ENCODE measurements around the gene THEMIS.
"Not testable (repeated sequence)": the region's sequence is repeated elsewhere in the genome, so short reads cannot be mapped to it uniquely, and the experiment has no call there.

The THEMIS gene

DNA sequence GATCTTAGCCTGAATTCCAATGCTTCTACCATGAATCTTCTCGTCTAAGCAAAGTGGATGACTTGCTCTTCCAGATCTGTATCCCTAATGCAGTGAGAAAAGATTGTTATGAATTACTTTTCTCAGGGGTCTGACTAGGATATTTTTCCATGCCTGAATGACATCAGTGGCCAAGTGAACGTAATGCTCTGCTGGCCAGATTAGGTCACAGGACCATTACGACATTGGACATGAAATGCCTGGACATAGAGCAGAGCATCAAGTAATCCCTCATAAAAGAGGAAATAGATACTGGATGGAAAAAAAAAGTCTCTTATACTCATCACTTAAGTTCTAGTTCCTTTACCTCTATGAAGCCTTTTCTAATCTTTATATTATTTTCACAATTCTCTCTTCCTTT, 12.1 kb upstream of the THEMIS start:
- DNase-seq, result no peak

DNA sequence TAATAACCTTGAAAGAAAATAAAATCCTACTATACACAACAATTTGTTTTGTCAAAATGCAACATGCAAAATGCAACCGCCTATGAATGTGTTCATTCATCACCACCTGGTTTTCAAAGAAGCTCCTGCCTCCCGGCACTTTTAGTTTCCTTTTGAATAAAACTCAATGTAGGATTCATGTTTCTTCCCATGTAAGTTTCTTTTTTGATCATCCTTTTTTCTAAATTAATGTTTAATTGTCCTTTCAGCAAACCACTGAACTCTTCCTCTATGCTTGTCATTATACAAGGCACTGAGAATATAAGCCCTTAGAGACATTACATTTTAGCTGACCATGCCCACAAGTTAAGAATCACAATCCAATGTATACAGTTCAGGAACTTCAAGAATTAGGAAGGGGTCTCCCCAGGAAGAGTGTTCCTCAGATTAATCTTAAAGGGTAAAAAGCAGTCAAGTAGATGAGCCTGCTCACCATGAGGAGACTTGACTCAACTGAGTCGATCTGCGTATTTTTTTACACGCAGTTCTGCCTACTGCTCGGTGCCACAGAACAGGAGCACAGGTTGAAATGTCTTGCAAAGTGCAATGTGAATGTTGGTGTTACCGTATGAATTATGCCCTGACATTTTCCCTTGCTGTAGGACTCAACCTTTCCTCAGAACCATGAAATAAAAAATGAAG, 7.2 kb upstream of the THEMIS start:
- no peak for DNase-seq

- no peak for DNase-seq
Measured at GRCh38 chr6:127904160-127904559, 3.3 kb upstream of the THEMIS start.

DNA sequence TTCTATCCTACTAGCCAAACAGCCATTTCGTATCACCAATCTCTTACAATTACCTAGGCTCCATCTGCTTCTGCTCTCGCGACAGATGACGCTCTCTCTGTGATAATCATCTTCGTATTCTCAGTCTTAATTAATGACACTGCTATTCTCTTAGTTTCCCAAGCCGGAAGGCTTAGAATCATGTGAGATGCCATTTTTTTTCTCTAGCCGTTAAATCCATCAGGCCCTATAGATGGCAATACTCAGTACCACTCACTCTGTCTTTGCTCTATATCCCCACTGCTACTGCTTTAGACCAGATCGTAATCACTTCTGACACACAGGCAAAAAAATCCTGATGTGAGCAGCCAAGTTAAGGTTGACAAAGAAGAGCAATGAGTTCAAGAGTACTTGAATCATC, 2.1 kb upstream of the THEMIS start:
- no peak for DNase-seq

- no peak for DNase-seq
Measured at GRCh38 chr6:127897484-127897883, 3.4 kb downstream of the THEMIS start.

- no peak for DNase-seq
Measured at GRCh38 chr6:127894051-127894450, 6.8 kb downstream of the THEMIS start.

DNA sequence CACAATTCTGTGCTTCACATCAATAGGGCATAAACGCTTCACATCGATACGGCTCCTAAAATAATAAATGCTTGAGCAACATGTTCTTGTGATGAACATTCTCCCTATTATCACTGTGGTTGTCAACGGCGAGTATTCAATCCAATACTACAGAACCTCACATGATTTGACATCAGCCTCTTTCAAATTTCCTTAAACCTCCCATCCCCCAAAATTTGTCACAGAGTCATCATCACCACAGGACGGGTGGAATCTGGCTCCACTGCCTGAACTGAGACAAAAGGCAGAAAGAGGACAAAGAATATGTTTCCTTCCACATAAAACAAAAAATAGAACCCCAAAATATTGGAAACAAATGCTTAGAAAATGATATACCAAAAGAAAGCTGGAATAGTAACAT, 7.3 kb downstream of the THEMIS start:
- DNase-seq, result no peak

- no peak for DNase-seq
Measured at GRCh38 chr6:127891731-127892326, 9.0 kb downstream of the THEMIS start.

DNA sequence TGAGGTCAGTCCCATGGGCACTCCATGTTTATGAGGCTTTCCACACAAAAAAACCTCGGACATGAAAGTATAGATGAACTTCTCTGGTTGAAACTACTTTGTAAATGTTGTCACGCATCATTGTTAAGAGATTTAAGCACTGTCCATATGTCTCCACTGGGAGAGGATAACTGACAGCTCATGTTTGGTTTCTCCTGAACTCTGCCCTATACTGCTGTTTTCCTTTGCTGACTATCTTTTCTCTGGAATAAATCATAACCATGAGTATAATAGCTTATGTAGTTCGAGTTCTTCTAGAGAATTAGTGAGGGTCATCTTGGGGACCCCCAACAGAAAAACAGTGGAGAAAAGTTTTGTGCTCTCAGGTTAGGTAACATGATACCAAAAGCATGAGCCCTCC, 14.3 kb downstream of the THEMIS start:
- DNase-seq, result no peak

DNA sequence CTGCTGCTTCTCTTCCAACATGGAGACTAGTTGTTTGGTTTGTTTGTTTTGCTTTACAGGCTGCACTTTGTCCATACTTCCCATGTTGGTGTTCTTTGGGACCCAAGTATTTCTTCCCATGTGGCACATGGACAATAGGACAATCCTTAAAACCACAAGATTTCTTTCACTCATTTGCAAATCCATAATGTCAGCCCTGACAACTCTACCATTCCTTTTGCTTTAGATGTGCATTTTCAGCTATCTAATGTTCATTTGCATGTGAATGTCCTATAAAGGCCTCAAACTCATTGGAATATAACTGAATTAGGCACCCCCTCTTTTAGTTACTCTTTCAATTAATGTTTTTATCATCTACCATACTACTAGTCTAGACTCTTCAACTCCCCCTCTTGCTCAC, 16.7 kb downstream of the THEMIS start:
- DNase-seq, result no peak

DNA sequence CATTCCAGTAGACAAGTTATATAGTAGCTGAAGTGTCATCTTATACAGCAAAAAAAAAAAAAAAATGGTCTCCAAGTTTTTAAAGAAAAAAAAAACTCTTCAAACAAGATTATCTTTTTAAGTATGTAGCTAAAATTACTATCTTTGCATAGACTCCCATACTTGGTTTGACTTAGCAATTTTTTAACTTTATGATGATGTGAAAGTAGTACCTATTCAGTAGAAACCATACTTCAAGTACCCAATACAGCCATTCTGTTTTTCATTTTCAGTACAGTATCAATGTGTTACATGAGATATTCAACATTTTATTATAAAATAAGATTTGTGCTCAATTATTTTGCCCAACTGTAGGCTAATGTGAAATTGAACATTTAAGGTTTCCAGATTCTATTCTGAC, 18.9 kb downstream of the THEMIS start:
- DNase-seq, result not testable (repeated sequence)

GRCh38 chr6:127880429-127880828, 20.4 kb downstream of the THEMIS start:
- DNase-seq, result no peak

GRCh38 chr6:127879685-127880084, 21.2 kb downstream of the THEMIS start:
- DNase-seq, result peak; percentile 40

DNA sequence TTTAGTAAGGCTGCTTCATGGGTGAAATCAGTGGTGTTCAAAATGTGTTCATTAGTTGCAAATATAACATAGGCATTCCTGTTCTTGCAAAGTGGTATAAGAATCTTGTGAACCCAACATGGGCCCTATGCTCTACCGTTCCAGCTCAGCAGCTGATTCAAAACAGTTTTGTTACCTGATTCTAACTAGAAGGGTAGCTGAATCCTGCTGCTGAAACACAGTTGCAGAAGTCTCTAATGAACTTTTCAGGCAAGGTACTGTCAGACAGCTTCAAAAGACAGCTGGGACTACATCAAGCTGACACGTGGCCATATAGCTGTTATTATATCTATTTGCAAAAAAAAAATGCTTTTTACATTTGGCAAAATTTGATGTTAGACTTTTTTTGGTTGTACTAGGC, 22.7 kb downstream of the THEMIS start:
- no peak for DNase-seq

GRCh38 chr6:127877231-127877630, 23.6 kb downstream of the THEMIS start:
- no peak for DNase-seq

DNA sequence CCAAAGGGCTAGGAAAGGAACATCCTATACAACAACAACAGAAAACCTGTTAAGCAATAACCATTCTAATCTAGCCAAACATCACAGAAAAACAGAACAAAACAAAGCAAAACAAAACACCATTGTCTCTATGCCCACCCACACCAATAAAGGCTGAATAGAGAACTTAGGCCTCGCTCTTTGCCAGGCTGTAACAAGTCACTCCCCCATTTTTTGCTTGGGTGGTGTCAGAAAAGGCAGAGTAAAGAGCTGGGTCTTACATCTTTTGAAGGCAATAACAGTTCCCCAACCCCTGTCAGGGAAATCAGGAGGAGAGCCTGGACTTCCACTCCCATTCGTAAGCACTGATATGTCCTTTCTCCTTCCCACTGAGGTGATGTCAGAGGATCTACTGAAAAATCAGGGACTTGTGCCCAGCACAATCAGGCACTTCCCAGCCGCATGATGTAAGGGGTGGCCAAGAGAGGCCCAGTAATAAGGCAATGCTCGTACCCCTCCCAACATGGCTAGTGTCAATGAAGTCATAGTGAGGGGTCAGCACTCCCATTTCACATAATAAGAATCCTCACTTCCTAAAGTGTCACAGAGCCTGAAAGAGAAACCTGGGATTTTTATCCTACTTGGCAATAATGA, 31.0 kb downstream of the THEMIS start:
- no peak for DNase-seq

DNA sequence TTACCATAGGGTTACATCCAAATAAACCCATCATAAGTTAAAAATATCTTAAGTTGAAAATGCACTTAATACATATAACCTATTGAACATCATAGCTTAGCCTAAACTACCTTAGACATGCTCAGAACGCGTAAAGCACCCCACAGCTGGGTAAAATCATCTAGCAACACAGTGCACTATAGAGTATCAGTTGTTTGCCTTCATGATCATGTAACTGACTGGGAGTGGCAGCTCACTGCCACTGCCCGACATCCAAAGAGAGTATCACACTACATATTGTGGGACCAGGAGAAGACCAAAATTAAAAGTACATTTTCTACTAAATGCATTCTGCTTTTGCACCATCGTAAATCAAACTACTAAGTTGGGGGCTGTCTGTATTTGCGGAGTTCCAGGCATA, 31.7 kb downstream of the THEMIS start:
- no peak for DNase-seq

DNA sequence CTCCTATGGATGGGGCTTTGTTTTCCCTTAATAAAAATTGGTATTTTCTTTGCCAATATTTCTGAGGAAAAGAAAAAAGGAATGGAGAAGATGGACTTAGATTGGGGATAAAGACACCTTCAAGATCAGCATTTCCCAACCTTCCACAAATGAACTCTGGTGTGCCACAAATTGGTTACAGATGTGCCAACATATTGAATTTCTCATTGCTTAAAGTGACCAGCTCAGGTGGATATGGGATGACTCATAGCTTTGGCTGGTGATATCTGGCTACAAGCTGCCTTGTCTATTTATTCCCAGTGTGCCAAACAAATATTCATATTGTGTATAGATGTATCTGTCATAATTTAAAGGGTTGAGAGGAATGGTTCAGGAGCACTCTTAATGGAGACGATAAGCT, 32.5 kb downstream of the THEMIS start:
- DNase-seq, result no peak

GRCh38 chr6:127866766-127867165, 34.1 kb downstream of the THEMIS start:
- no peak for DNase-seq

- DNase-seq, result no peak
Measured at GRCh38 chr6:127865108-127865507, 35.8 kb downstream of the THEMIS start.

DNA sequence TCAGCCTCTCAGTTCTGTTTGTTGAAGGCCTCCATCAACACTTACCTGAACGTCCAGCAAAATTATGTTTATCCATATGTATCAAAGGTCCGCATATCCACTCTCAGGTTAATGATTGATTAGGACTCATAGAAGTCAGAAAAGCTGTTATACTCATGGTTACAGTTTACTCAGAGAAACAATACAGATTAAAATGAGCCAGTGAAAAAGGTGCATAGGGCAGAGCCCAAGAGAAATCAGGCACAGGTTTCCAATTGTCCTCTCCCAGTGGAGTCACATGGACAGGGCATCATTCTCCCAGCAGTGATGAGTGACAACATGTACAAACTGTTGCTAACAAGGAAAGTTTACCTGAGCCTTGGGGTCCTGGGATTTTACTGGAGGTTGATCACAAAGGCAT, 36.2 kb downstream of the THEMIS start:
- DNase-seq, result no peak

GRCh38 chr6:127860723-127861122, 40.1 kb downstream of the THEMIS start:
- no peak for DNase-seq

DNA sequence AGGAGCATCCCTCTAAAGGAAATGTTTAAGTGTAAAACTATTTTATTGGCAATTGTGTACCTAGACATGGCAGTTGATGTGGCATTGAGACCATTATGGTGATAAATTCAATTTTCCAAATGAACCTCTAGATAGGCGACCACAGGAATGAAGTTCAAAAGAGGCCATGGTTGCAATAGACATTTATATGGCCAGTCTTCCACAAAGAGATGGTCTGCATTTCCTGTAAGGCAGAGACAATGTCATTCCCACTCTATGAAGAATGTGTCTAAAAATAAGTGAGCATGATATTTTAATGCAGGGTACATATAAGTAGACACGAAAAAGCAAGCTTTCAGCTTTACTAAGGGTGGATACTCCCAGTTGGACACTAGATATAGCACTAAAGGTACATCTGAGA, 40.9 kb downstream of the THEMIS start:
- no peak for DNase-seq

GRCh38 chr6:127858727-127859391, 42.0 kb downstream of the THEMIS start:
- DNase-seq, result no peak
